HepG2 (cell line): Measurements from ENCODE around the gene WNT5B. TPM values are rescaled to one million over a fixed set of nuclear protein-coding genes. Genes with fewer than 3 reads are reported as not detected.

ENCODE experiments used
- ATAC-seq: fragments of 200-7000 bp; cut with Tn5 transposase; 3 replicates; pipeline ENCODE4 v1.9.1; 2020; ENCODE audit warnings: mild to moderate bottlenecking, moderate library complexity
- BruUV-seq: library from RNA; stranded (reverse); fragments of 400-500 nt; replicated peaks from 2 replicates; lab custom pipeline; 2021; lab: Mats Ljungman, UMichigan
- CTCF ChIA-PET: fragments of 300-600 bp; formaldehyde crosslinking; extraction: SDS; loops from one replicate; lab custom pipeline; 2021; ENCODE audit warnings: low total read pairs, inconsistent platforms, low intra/inter-chr PET ratio; lab: Yijun Ruan, JAX
- POLR2A ChIA-PET: fragments of 350-600 bp; sonication (Branson Sonifier 250); formaldehyde crosslinking; loops from one replicate; lab custom pipeline; 2020; ENCODE audit warnings: antibody characterized with exemption, inconsistent platforms; lab: Yijun Ruan, JAX
- DNase-seq: peaks from one replicate; pipeline ENCODE4 v3.0.0-alpha.2; 2015; ENCODE audit warnings: low spot score
- FAIRE-seq: peaks from 3 replicates; lab custom pipeline; 2011; peaks lifted over from hg19 to GRCh38; lab: Jason Lieb, UNC
- H2AFZ ChIP-seq: one replicate; pipeline ENCODE4 v1.6.1; 2011; ENCODE audit warnings: low read length, inconsistent platforms
- H3K27ac ChIP-seq: fragments of 300-600 bp; 3 replicates; pipeline ENCODE4 v1.8.0; 2011; ENCODE audit warnings: mixed run types, mild to moderate bottlenecking, mixed read lengths, low read length, inconsistent platforms; ENCODE audit not compliant: insufficient read depth; ENCODE audit errors: extremely low read length
- H3K27me3 ChIP-seq, 2 experiments: fragments of 200-600 bp in 1 of 2; 2 replicates in 1 of 2; 3 replicates in 1 of 2; pipeline versions ENCODE4 v1.6.0 to v1.8.0; 2011; ENCODE audit warnings: low read length in 2 of 2, mild to moderate bottlenecking in 2 of 2, moderate library complexity in 2 of 2, inconsistent platforms in 1 of 2; ENCODE audit not compliant: insufficient read depth in 2 of 2, control insufficient read depth in 1 of 2
- H3K36me3 ChIP-seq, 2 experiments: fragments of 200-600 bp in 1 of 2; replicated peaks in 1 of 2; 2 replicates in 1 of 2; 3 replicates in 1 of 2; pipeline versions ENCODE4 v1.5.1 to v1.8.0; 2011; ENCODE audit warnings: low read length in 2 of 2, inconsistent platforms in 1 of 2; ENCODE audit not compliant: insufficient read depth in 2 of 2, control insufficient read depth in 1 of 2
- H3K4me1 ChIP-seq: 2 replicates; pipeline ENCODE4 v1.5.1; 2012; ENCODE audit warnings: low read length, inconsistent platforms; ENCODE audit not compliant: insufficient read depth
- H3K4me2 ChIP-seq: 2 replicates; pipeline ENCODE4 v1.6.0; 2011; ENCODE audit warnings: low read depth, low read length, inconsistent platforms
- H3K4me3 ChIP-seq, 3 experiments: fragments of 200-600 bp in 1 of 3; sonication (generic), shearing (Covaris generic) in 1 of 3; replicated peaks in 1 of 3; 2 replicates each; pipeline ENCODE4 v1.5.1; 2011 to 2016; ENCODE audit warnings: low read length in 3 of 3, inconsistent platforms in 2 of 3, low read depth in 2 of 3, mild to moderate bottlenecking in 2 of 3, control low read depth in 1 of 3, mixed read lengths in 1 of 3; ENCODE audit not compliant: insufficient read depth in 1 of 3
- H3K79me2 ChIP-seq: one replicate; pipeline ENCODE4 v1.6.1; 2011; ENCODE audit warnings: low read length, inconsistent platforms; ENCODE audit not compliant: insufficient read depth
- H3K9ac ChIP-seq: 2 replicates; pipeline ENCODE4 v1.6.0; 2011; ENCODE audit warnings: mild to moderate bottlenecking, low read depth, low read length, inconsistent platforms; ENCODE audit not compliant: insufficient read depth
- H3K9me3 ChIP-seq: 2 replicates; pipeline ENCODE4 v1.5.1; 2012; ENCODE audit warnings: mild to moderate bottlenecking, low read length
- H4K20me1 ChIP-seq: 2 replicates; pipeline ENCODE4 v1.6.0; 2011; ENCODE audit warnings: inconsistent platforms, mild to moderate bottlenecking, low read length, moderate library complexity; ENCODE audit not compliant: insufficient read depth
- ESRRA ChIP-seq: sonication (generic); formaldehyde crosslinking; IDR thresholded peaks from 2 replicates; pipeline ENCODE4 v1.5.1; 2020; ENCODE audit warnings: mild to moderate bottlenecking, low read depth, missing genetic modification reagents
- FOXJ3 ChIP-seq: sonication (generic); formaldehyde crosslinking; IDR thresholded peaks from 2 replicates; pipeline ENCODE4 v1.4.0; 2020; ENCODE audit warnings: missing genetic modification reagents, mild to moderate bottlenecking, borderline replicate concordance
- HMG20A ChIP-seq: IDR thresholded peaks from 2 replicates; pipeline ENCODE4 v1.6.1; 2016; ENCODE audit warnings: borderline replicate concordance
- JUNB ChIP-seq: sonication (generic); formaldehyde crosslinking; IDR thresholded peaks from 2 replicates; pipeline ENCODE4 v1.8.0; 2022; ENCODE audit warnings: missing genetic modification reagents, mild to moderate bottlenecking, borderline replicate concordance
- MED1 ChIP-seq: sonication (generic); formaldehyde crosslinking; IDR thresholded peaks from 2 replicates; pipeline ENCODE4 v1.4.0; 2020; ENCODE audit warnings: missing genetic modification reagents
- MED8 ChIP-seq: sonication (generic); formaldehyde crosslinking; IDR thresholded peaks from 2 replicates; pipeline ENCODE4 v1.8.1; 2023; ENCODE audit warnings: mild to moderate bottlenecking, missing genetic modification reagents; ENCODE audit not compliant: insufficient replicate concordance
- NFATC3 ChIP-seq: sonication (generic); formaldehyde crosslinking; IDR thresholded peaks from 2 replicates; pipeline ENCODE4 v1.5.1; 2020; ENCODE audit warnings: mild to moderate bottlenecking, missing genetic modification reagents
- ZFYVE20 ChIP-seq: sonication (generic); formaldehyde crosslinking; IDR thresholded peaks from 2 replicates; pipeline ENCODE4 v1.8.0; 2023; ENCODE audit warnings: low read depth, mild to moderate bottlenecking, moderate library complexity, missing genetic modification reagents, borderline replicate concordance
- ZNF879 ChIP-seq: sonication (generic); formaldehyde crosslinking; IDR thresholded peaks from 2 replicates; pipeline ENCODE4 v1.8.1; 2023; ENCODE audit warnings: missing genetic modification reagents
- WGBS: methylation state at CpG from one replicate; pipeline ENCODE4 v1.1.6; 2017; ENCODE audit warnings: low lambda C conversion rate; 5-methylcytosine and 5-hydroxymethylcytosine counted together
- in situ Hi-C: cut with HindIII; loops from 2 replicates; pipeline ENCODE4 v1.10.0; 2017; ENCODE audit warnings: low pct_unique_long_range_greater_than_20kb; ENCODE audit not compliant: extremely low pct_ligation_motif_present
- intact Hi-C: fragments of 100-400 bp; cut with micrococcal nuclease; formaldehyde crosslinking; loops from one replicate; pipeline ENCODE4 v1.10.0; 2022; ENCODE audit not compliant: unreplicated experiment
- polyA plus RNA-seq, 8 experiments: library from polyadenylated mRNA; depleted of rRNA in 3 of 8; stranded (reverse) in 7 of 8; unstranded in 1 of 8; fragments of >200 nt; fragmentation: Illumina TruSeq in 4 of 8; extraction: Trizol in 4 of 8; gene quantifications; 2 replicates each; pipeline versions ENCODE4 v1.2.1 to v1.2.3, GENCODE V29; 2011 to 2016; ENCODE audit warnings: low read depth in 4 of 8, missing spikeins in 1 of 8, mixed read lengths in 1 of 8; ENCODE audit not compliant: insufficient read depth in 1 of 8
- total RNA-seq, 5 experiments: library from RNA; depleted of rRNA; stranded (reverse); fragments of >200 nt; fragmentation: Illumina TruSeq; extraction: Trizol; gene quantifications; 2 replicates each; pipeline ENCODE4 v1.2.3, GENCODE V29; 2016; ENCODE audit warnings: low read depth in 1 of 5
- TF ChIP-seq, protein P1 (sequence below): sonication (generic); formaldehyde crosslinking; IDR thresholded peaks from 2 replicates; pipeline ENCODE4 v1.9.0; 2021; ENCODE audit warnings: mild to moderate bottlenecking, missing genetic modification reagents
- TF ChIP-seq, protein P2 (sequence below): sonication (generic); formaldehyde crosslinking; conservative IDR thresholded peaks from 2 replicates; pipeline ENCODE4 v1.8.0; 2022; ENCODE audit warnings: low read depth, missing genetic modification reagents
- TF ChIP-seq, protein P3 (sequence below): sonication (generic); formaldehyde crosslinking; IDR thresholded peaks from 2 replicates; pipeline ENCODE4 v1.5.0; 2020; ENCODE audit warnings: mild to moderate bottlenecking, missing genetic modification reagents
- TF ChIP-seq, protein P4 (sequence below): sonication (generic); formaldehyde crosslinking; IDR thresholded peaks from 2 replicates; pipeline ENCODE4 v1.8.0; 2022; ENCODE audit warnings: mild to moderate bottlenecking, missing genetic modification reagents, moderate library complexity

The WNT5B gene
- total and polyA plus RNA-seq, 2 of the 13 experiments (the other 11 are each of a cell fraction or from before 2014, with no cell fraction given): 0.04 TPM; not detected in 1

DNA sequence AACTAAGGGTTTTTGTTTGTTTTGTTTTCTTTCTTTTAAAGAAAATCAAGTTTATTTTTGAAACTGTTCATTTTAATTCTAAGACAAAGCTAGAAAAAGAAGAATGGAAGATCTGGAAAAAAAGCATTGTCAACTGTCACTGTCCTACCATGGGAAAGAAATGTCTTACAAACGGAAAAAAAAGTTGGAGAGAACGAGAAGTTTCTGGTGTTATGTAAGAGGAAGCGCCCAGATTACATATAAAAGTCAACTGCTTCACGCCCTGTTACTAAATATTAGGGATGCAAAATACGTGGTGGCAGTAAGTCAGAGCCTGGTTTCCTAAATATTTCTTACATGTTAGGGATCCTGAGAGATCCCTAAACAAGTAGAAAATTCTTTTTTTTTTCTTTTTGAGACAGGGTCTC is 20.3 kb upstream of the WNT5B start:
- Histone ChIP-seq H3K36me3 (no peaks in the 10 kb centered on the region), H3K79me2 (no peaks in the 10 kb centered on the region), H4K20me1 (no peaks in the 10 kb centered on the region), H3K27ac (no peak overlapping the region), H3K4me3 (no peak overlapping the region), H3K9ac (no peak overlapping the region), H3K4me1 (peaks cover 73% of the 10 kb centered on the region), H3K9me3 (no peaks in the 10 kb centered on the region), H3K27me3 (peaks cover 2 to 11% of the 10 kb centered on the region in 2 experiments; a peak in 2 of 5 replicates), H3K4me2 (no peak overlapping the region), H2AFZ (no peak overlapping the region)
- whole genome bisulfite sequencing: 31% methylated on average over 5 of the region's 5 CpGs
- DNase-seq (no peak), FAIRE-seq (no peak), ATAC-seq (no peak)
- intact Hi-C loops (loop anchor here (10.0 kb wide), 1 partner anchor 1034 kb away; no protein-coding TSS in a partner anchor), in situ Hi-C loops (no loop called here)
- no TSS peak for BruUV-seq
- ChIA-PET POLR2A (no interaction called here), CTCF (no interaction called here)
- TF ChIP-seq ZNF879 (CRISPR knock-in tag) (no peak), HMG20A (CRISPR knock-in tag) (no peak), FOXJ3 (CRISPR knock-in tag) (no peak), ESRRA (CRISPR knock-in tag) (no peak), NFATC3 (CRISPR knock-in tag) (no peak), MED8 (no peak), JUNB (CRISPR knock-in tag) (no peak), MED1 (CRISPR knock-in tag) (no peak), ZFYVE20 (no peak)
- TF ChIP-seq, protein P1, sequence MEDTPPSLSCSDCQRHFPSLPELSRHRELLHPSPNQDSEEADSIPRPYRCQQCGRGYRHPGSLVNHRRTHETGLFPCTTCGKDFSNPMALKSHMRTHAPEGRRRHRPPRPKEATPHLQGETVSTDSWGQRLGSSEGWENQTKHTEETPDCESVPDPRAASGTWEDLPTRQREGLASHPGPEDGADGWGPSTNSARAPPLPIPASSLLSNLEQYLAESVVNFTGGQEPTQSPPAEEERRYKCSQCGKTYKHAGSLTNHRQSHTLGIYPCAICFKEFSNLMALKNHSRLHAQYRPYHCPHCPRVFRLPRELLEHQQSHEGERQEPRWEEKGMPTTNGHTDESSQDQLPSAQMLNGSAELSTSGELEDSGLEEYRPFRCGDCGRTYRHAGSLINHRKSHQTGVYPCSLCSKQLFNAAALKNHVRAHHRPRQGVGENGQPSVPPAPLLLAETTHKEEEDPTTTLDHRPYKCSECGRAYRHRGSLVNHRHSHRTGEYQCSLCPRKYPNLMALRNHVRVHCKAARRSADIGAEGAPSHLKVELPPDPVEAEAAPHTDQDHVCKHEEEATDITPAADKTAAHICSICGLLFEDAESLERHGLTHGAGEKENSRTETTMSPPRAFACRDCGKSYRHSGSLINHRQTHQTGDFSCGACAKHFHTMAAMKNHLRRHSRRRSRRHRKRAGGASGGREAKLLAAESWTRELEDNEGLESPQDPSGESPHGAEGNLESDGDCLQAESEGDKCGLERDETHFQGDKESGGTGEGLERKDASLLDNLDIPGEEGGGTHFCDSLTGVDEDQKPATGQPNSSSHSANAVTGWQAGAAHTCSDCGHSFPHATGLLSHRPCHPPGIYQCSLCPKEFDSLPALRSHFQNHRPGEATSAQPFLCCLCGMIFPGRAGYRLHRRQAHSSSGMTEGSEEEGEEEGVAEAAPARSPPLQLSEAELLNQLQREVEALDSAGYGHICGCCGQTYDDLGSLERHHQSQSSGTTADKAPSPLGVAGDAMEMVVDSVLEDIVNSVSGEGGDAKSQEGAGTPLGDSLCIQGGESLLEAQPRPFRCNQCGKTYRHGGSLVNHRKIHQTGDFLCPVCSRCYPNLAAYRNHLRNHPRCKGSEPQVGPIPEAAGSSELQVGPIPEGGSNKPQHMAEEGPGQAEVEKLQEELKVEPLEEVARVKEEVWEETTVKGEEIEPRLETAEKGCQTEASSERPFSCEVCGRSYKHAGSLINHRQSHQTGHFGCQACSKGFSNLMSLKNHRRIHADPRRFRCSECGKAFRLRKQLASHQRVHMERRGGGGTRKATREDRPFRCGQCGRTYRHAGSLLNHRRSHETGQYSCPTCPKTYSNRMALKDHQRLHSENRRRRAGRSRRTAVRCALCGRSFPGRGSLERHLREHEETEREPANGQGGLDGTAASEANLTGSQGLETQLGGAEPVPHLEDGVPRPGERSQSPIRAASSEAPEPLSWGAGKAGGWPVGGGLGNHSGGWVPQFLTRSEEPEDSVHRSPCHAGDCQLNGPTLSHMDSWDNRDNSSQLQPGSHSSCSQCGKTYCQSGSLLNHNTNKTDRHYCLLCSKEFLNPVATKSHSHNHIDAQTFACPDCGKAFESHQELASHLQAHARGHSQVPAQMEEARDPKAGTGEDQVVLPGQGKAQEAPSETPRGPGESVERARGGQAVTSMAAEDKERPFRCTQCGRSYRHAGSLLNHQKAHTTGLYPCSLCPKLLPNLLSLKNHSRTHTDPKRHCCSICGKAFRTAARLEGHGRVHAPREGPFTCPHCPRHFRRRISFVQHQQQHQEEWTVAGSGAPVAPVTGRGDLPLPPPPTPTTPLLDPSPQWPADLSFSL (CRISPR knock-in tag): no peak
- TF ChIP-seq, protein P2, sequence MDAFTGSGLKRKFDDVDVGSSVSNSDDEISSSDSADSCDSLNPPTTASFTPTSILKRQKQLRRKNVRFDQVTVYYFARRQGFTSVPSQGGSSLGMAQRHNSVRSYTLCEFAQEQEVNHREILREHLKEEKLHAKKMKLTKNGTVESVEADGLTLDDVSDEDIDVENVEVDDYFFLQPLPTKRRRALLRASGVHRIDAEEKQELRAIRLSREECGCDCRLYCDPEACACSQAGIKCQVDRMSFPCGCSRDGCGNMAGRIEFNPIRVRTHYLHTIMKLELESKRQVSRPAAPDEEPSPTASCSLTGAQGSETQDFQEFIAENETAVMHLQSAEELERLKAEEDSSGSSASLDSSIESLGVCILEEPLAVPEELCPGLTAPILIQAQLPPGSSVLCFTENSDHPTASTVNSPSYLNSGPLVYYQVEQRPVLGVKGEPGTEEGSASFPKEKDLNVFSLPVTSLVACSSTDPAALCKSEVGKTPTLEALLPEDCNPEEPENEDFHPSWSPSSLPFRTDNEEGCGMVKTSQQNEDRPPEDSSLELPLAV (CRISPR knock-in tag): no peak
- TF ChIP-seq, protein P3, sequence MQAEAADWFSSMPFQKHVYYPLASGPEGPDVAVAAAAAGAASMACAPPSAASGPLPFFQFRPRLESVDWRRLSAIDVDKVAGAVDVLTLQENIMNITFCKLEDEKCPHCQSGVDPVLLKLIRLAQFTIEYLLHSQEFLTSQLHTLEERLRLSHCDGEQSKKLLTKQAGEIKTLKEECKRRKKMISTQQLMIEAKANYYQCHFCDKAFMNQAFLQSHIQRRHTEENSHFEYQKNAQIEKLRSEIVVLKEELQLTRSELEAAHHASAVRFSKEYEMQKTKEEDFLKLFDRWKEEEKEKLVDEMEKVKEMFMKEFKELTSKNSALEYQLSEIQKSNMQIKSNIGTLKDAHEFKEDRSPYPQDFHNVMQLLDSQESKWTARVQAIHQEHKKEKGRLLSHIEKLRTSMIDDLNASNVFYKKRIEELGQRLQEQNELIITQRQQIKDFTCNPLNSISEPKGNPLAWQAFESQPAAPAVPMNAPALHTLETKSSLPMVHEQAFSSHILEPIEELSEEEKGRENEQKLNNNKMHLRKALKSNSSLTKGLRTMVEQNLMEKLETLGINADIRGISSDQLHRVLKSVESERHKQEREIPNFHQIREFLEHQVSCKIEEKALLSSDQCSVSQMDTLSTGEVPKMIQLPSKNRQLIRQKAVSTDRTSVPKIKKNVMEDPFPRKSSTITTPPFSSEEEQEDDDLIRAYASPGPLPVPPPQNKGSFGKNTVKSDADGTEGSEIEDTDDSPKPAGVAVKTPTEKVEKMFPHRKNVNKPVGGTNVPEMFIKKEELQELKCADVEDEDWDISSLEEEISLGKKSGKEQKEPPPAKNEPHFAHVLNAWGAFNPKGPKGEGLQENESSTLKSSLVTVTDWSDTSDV: no peak
- TF ChIP-seq, protein P4, sequence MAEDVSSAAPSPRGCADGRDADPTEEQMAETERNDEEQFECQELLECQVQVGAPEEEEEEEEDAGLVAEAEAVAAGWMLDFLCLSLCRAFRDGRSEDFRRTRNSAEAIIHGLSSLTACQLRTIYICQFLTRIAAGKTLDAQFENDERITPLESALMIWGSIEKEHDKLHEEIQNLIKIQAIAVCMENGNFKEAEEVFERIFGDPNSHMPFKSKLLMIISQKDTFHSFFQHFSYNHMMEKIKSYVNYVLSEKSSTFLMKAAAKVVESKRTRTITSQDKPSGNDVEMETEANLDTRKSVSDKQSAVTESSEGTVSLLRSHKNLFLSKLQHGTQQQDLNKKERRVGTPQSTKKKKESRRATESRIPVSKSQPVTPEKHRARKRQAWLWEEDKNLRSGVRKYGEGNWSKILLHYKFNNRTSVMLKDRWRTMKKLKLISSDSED (CRISPR knock-in tag): no peak
